ENCODE data around the gene PHF13.

The PHF13 gene

GRCh38 chr1:6613361-6614018, at the start of gene PHF13:
Gene PHF13, plus strand, starts transcription at chr1:6613731. Its CDS starts 336 bp downstream, at chr1:6614067.
- FAIRE-seq = no peak

DNA sequence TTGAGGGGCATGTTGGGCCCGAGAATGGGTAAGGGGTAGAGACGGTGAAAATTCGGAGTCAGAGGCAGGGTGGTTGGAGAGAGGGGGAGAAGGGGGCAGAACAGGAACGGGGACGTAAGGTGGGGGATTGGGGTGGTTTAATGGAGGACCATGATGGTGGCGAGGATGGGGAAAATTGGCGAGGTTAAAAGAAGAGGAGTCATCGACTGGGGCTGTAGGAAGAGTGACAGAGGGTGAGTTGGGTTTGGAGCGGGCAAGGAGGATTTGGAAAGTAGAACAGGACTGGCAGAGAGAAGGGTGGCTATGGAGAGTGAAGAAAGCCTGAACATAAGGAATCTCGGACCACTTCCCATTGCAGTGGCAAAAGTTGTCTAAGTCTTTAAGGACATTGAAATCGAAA, 44.5 kb upstream of the PHF13 start:
- FAIRE-seq = no peak

DNA sequence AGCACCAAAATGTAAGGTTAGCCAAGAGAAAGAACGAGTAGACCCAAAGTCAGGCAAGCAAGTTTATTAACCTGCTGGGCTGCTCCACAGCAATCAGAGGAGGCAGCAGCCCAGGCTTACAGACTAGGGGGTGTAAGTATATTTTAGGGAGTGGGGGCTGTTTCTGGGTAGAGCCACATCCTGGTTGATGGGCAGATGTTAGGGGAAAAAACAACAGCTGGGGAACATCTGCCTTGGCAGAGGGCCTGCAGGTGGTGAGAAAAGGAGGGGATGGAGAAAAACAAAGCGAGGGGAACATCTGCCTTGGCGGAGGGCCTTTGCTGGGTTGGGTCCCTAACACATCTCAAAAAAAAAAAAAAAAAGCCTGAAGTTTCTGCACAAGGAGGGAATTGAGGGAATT, 43.4 kb upstream of the PHF13 start:
- FAIRE-seq = no peak

DNA sequence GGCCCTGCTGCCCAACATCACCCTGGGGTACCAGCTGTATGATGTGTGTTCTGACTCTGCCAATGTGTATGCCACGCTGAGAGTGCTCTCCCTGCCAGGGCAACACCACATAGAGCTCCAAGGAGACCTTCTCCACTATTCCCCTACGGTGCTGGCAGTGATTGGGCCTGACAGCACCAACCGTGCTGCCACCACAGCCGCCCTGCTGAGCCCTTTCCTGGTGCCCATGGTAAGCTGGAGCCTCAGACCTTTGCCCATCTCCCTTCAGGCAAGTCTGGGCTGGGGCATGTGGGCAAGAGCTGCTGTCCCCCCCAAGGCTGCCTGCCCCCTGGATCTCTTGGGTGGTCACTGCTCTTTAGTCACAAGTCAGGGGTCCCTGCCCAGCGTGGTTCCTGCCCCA, 42.5 kb upstream of the PHF13 start:
- no peak for FAIRE-seq

DNA sequence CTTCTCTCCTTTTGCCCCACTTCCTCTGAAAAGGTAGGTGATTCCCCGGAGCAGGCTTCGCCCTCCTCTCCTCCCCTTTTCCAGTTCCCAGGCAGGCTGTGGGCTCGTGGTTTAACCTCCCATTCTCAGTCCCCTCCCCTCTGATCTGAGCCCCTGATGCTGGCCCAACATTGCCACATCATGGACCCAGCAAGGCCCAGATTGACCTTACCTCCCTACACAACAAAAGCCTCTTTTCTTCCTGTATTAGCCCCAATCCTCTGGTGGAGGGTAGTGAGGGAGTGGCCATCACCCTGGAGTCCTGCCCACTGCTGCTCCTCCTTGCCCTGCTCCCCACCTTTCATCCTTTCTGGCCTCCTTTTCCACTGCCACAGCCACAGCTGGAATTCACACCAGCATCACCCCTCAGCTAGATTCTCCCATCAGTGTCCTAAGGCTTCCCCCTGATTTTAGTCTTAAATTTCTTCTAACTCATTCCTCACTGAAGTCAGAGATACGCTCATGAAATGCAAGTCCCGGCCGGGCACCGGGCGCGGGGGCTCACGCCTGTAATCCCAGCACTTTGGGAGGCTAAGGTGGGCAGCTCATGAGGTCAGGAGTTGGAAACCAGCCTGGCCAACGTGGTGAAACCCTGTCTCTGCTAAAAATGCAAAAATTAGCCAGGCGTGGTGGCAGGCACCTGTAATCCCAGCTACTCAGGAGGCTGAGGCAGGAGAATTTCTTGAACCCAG, 40.7 kb upstream of the PHF13 start:
- no peak for FAIRE-seq

DNA sequence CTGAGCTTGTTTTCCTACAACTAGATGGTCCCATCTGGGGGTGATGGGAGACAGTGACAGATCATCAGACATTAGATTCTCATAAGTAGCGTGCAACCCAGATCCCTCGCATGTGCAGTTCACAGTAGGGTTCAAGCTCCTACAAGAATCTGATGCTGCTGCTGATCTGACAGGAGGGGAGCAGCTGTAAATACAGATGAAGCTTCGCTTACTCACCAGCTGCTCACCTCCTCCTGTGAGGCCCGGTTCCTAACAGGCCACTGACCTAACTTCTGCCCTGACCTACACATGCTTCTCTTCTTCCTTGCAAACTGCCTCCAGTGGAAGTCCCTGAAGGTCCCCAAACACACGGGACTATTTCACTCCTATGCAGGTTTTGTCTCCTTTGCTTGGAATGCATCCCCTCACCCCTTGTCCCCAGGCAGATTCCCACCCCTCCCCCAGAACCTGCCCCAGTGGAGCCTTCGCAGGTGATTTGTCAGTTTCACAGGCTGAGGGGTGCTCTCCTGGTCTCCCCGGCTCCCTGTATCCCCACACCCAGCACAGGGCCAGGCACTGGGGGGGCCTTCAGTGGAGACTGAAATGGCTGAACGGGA, 39.4 kb upstream of the PHF13 start:
- no peak for FAIRE-seq

DNA sequence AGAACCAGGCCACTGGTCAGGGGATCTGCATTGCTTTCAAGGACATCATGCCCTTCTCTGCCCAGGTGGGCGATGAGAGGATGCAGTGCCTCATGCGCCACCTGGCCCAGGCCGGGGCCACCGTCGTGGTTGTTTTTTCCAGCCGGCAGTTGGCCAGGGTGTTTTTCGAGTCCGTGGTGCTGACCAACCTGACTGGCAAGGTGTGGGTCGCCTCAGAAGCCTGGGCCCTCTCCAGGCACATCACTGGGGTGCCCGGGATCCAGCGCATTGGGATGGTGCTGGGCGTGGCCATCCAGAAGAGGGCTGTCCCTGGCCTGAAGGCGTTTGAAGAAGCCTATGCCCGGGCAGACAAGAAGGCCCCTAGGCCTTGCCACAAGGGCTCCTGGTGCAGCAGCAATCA, 38.7 kb upstream of the PHF13 start:
- FAIRE-seq = no peak

- no peak for FAIRE-seq
Measured at GRCh38 chr1:6577831-6578525, 35.6 kb upstream of the PHF13 start.

DNA sequence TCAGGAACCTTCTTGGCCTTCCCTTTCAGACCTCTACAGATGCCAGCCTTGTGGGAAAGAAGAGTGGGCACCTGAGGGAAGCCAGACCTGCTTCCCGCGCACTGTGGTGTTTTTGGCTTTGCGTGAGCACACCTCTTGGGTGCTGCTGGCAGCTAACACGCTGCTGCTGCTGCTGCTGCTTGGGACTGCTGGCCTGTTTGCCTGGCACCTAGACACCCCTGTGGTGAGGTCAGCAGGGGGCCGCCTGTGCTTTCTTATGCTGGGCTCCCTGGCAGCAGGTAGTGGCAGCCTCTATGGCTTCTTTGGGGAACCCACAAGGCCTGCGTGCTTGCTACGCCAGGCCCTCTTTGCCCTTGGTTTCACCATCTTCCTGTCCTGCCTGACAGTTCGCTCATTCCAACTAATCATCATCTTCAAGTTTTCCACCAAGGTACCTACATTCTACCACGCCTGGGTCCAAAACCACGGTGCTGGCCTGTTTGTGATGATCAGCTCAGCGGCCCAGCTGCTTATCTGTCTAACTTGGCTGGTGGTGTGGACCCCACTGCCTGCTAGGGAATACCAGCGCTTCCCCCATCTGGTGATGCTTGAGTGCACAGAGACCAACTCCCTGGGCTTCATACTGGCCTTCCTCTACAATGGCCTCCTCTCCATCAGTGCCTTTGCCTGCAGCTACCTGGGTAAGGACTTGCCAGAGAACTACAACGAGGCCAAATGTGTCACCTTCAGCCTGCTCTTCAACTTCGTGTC, 34.7 kb upstream of the PHF13 start:
- no peak for FAIRE-seq

DNA sequence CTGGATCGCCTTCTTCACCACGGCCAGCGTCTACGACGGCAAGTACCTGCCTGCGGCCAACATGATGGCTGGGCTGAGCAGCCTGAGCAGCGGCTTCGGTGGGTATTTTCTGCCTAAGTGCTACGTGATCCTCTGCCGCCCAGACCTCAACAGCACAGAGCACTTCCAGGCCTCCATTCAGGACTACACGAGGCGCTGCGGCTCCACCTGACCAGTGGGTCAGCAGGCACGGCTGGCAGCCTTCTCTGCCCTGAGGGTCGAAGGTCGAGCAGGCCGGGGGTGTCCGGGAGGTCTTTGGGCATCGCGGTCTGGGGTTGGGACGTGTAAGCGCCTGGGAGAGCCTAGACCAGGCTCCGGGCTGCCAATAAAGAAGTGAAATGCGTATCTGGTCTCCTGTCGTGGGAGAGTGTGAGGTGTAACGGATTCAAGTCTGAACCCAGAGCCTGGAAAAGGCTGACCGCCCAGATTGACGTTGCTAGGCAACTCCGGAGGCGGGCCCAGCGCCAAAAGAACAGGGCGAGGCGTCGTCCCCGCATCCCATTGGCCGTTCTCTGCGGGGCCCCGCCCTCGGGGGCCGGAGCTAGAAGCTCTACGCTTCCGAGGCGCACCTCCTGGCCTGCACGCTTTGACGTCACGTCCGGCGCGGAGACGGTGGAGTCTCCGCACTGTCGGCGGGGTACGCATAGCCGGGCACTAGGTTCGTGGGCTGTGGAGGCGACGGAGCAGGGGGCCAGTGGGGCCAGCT, 34.0 kb upstream of the PHF13 start, which contains the start of gene ZBTB48:
Gene ZBTB48 (plus strand): TSS at position 621 of the 745 bp plus-strand sequence. CDS start 616 bp downstream, outside the sequence.
- peak; percentile 98 for FAIRE-seq

DNA sequence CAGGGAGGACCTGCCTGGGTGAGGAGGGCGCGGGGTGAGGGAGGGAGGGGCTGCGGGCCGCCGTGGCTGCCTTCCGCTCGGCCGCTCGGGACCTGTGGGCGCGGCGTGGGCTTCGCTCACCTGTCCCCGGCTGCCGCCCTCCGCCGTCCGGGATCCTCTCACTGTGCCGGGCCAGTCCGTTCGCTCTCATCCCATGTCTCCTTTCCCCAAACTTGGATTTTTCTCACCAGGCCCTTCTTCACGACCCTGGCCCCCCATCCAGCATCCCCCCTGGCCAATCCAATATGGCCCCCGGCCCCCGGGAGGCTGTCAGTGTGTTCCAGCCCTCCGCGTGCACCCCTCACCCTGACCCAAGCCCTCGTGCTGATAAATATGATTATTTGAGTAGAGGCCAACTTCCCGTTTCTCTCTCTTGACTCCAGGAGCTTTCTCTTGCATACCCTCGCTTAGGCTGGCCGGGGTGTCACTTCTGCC, 33.4 kb upstream of the PHF13 start:
- FAIRE-seq = no peak

DNA sequence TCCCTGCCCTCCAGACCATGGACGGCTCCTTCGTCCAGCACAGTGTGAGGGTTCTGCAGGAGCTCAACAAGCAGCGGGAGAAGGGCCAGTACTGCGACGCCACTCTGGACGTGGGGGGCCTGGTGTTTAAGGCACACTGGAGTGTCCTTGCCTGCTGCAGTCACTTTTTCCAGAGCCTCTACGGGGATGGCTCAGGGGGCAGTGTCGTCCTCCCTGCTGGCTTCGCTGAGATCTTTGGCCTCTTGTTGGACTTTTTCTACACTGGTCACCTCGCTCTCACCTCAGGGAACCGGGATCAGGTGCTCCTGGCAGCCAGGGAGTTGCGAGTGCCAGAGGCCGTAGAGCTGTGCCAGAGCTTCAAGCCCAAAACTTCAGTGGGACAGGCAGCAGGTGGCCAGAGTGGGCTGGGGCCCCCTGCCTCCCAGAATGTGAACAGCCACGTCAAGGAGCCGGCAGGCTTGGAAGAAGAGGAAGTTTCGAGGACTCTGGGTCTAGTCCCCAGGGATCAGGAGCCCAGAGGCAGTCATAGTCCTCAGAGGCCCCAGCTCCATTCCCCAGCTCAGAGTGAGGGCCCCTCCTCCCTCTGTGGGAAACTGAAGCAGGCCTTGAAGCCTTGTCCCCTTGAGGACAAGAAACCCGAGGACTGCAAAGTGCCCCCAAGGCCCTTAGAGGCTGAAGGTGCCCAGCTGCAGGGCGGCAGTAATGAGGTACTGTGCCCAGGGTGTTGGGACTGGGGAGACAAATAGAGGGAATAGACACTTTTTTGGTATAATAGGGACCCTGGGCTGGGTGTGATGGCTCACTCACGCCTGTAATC, 32.7 kb upstream of the PHF13 start:
- no peak for FAIRE-seq

GRCh38 chr1:6581561-6582305, 31.8 kb upstream of the PHF13 start:
- FAIRE-seq = no peak

DNA sequence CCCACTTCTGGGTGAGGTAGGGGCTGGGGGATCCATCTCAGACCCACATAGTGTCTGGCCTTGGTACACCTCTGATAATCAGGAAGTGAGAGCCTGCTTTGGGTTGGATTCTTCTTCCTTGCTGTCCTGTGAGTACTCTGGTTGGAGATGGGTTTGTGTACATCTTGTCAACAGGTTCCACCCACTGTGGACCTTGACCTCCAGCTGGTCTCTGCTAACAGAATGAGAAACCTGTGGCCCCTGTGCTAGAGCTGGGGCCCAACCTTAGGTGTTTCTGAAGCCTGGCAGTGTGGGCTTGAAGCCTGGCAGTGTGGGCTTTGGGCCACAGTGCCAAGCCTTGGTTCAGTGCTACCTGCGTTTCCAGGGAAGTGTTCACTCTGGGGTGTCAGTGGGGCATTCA, 31.2 kb upstream of the PHF13 start:
- FAIRE-seq = no peak

DNA sequence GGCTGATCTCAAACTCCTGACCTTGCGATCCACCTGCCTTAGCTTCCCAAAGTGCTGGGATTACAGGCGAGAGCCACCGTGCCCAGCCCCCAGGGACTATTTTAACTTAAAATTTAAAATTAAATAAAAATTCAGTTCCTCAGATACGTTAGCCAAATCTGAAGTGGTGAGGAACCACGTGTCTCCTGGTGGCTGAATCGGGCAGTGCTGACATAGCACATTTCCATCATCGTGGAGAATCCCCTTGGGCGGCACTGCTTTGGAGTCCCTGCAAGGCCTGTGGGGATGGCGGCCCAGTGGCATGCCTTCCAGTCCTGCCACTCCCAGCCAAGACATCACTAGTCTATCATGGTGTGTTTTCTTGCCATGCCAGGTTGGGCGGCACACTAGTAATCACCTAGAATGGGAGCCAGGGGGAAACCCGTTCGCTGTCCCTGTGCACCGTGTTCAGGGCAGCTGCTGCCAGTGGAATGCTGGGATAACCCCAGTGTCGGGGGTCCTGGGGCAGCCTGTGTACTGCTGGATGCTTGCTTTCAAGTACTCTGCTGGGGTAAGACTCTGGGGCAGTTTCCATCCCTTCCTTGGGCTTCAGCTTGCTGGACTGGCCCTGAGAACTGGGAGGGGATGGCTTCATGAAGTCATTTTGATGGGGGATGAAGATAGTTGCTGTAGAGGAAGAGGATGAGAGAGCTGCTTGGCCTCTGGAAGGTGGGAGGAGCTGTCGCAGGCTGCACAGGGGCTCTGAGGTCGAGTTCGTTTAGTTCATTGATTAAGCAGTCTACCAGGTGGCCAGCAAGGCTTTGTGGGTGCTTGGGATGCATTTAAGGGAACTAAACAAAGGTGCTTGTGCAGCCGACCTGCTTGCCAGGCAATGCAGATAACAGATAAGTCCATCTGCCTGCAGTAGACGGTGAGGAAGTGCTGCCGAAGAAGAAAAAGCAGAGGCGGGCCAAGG, 29.1 kb upstream of the PHF13 start:
- no peak for FAIRE-seq

GRCh38 chr1:6585081-6585722, 28.3 kb upstream of the PHF13 start:
- no peak for FAIRE-seq

- no peak for FAIRE-seq
Measured at GRCh38 chr1:6585841-6586240, 27.7 kb upstream of the PHF13 start.

- no peak for FAIRE-seq
Measured at GRCh38 chr1:6586404-6586816, 27.1 kb upstream of the PHF13 start.
